ENCODE measurements around the gene ARFGAP3. TPM values are rescaled to one million over a fixed set of nuclear protein-coding genes. Genes with fewer than 3 reads are reported as not detected.

ARFGAP3 gene
- polyA plus RNA-seq (ENCODE audit: insufficient read length in 4 of 4) = 10 to 100 TPM; 44.3 to 55.1 (median 49.7) TPM

- DNase-seq (ENCODE audit: low read depth in 4 of 4, low spot score in 2 of 4) = peak; percentile 84 to 91 (median 90)
These were observed at the start of gene ARFGAP3 for GRCh38 chr22:42856865-42857704. Gene ARFGAP3 (minus strand): TSS chr22:42857273. CDS start chr22:42857182, 91 bp downstream.

GRCh38 chr22:42905702-42906183 lies 48.7 kb upstream of the ARFGAP3 start:
- no peak for DNase-seq (ENCODE audit: low read depth in 4 of 4, low spot score in 2 of 4)

GRCh38 chr22:42905217-42905616 lies 48.1 kb upstream of the ARFGAP3 start:
- DNase-seq (ENCODE audit: low read depth in 4 of 4, low spot score in 2 of 4) = no peak

GRCh38 chr22:42904050-42904449 lies 47.0 kb upstream of the ARFGAP3 start:
- DNase-seq (ENCODE audit: low read depth in 4 of 4, low spot score in 2 of 4) = no peak

- peak in 3 of 4 donors; percentile 40 to 63 (median 44) for DNase-seq (ENCODE audit: low read depth in 4 of 4, low spot score in 2 of 4)
These were observed 45.9 kb upstream of the ARFGAP3 start for GRCh38 chr22:42902875-42903510.

GRCh38 chr22:42901790-42902508 lies 44.9 kb upstream of the ARFGAP3 start:
- no peak for DNase-seq (ENCODE audit: low read depth in 4 of 4, low spot score in 2 of 4)

GRCh38 chr22:42897960-42898359 lies 40.9 kb upstream of the ARFGAP3 start:
- no peak for DNase-seq (ENCODE audit: low read depth in 4 of 4, low spot score in 2 of 4)

- DNase-seq (ENCODE audit: low read depth in 4 of 4, low spot score in 2 of 4) = no peak
These were observed 38.5 kb upstream of the ARFGAP3 start for GRCh38 chr22:42895541-42895981.

- DNase-seq (ENCODE audit: low read depth in 4 of 4, low spot score in 2 of 4) = no peak
These were observed 38.0 kb upstream of the ARFGAP3 start for GRCh38 chr22:42895087-42895486.

- no peak for DNase-seq (ENCODE audit: low read depth in 4 of 4, low spot score in 2 of 4)
These were observed 36.5 kb upstream of the ARFGAP3 start for GRCh38 chr22:42893371-42894150.

GRCh38 chr22:42892571-42893316 lies 35.7 kb upstream of the ARFGAP3 start:
- DNase-seq (ENCODE audit: low read depth in 4 of 4, low spot score in 2 of 4) = no peak

- DNase-seq (ENCODE audit: low read depth in 4 of 4, low spot score in 2 of 4) = no peak
These were observed 35.1 kb upstream of the ARFGAP3 start for GRCh38 chr22:42892156-42892555.

- no peak for DNase-seq (ENCODE audit: low read depth in 4 of 4, low spot score in 2 of 4)
These were observed 34.6 kb upstream of the ARFGAP3 start for GRCh38 chr22:42891696-42892095.

- no peak for DNase-seq (ENCODE audit: low read depth in 4 of 4, low spot score in 2 of 4)
These were observed 33.9 kb upstream of the ARFGAP3 start for GRCh38 chr22:42891008-42891407.

- DNase-seq (ENCODE audit: low read depth in 4 of 4, low spot score in 2 of 4) = no peak
These were observed 32.2 kb upstream of the ARFGAP3 start for GRCh38 chr22:42889304-42889703.

GRCh38 chr22:42887523-42888507 lies 30.7 kb upstream of the ARFGAP3 start:
- no peak for DNase-seq (ENCODE audit: low read depth in 4 of 4, low spot score in 2 of 4)

- DNase-seq (ENCODE audit: low read depth in 4 of 4, low spot score in 2 of 4) = no peak
These were observed 30.0 kb upstream of the ARFGAP3 start for GRCh38 chr22:42887120-42887519.

- DNase-seq (ENCODE audit: low read depth in 4 of 4, low spot score in 2 of 4) = no peak
These were observed 28.4 kb upstream of the ARFGAP3 start for GRCh38 chr22:42885446-42885845.

Measured in left renal cortex interstitium (tissue), 4 donors.